GM12878 (cell line): ENCODE results near the gene TTC23. TPM values are rescaled to one million over a fixed set of nuclear protein-coding genes. Genes with fewer than 3 reads are reported as not detected.

Source experiments
- IKZF1 ChIP-seq: fragments of 450-650 bp; conservative IDR thresholded peaks from 2 replicates; pipeline ENCODE4 v1.6.1; 2017; ENCODE audit warnings: antibody characterized with exemption, mild to moderate bottlenecking
- KDM1A ChIP-seq: fragments of 200-600 bp; sonication (generic); IDR thresholded peaks from 2 replicates; pipeline ENCODE4 v1.6.1; 2016; ENCODE audit warnings: borderline replicate concordance
- NFYB ChIP-seq: IDR thresholded peaks from 2 replicates; pipeline ENCODE4 v1.6.1; 2011; ENCODE audit warnings: low read depth, mild to moderate bottlenecking, low read length, improper control_type of control experiment, moderate library complexity; ENCODE audit not compliant: insufficient read depth
- NR2C2 ChIP-seq: IDR thresholded peaks from 2 replicates; pipeline ENCODE4 v1.6.1; 2011; ENCODE audit warnings: borderline replicate concordance, low read depth; ENCODE audit not compliant: control insufficient read depth, insufficient read length
- PRDM15 ChIP-seq: fragments of 450-650 bp; formaldehyde crosslinking; IDR thresholded peaks from 2 replicates; pipeline ENCODE4 v1.4.0; 2020; ENCODE audit warnings: mild to moderate bottlenecking, moderate library complexity
- SRF ChIP-seq, 2 experiments: IDR thresholded peaks; 2 replicates each; pipeline ENCODE4 v1.6.1; 2011; ENCODE audit warnings: low read depth in 2 of 2, low read length in 2 of 2, mild to moderate bottlenecking in 1 of 2, moderate library complexity in 1 of 2
- YY1 ChIP-seq: IDR thresholded peaks from 2 replicates; pipeline ENCODE4 v1.6.1; 2011; ENCODE audit warnings: low read depth, mild to moderate bottlenecking, low read length
- ZNF384 ChIP-seq: IDR thresholded peaks from 2 replicates; pipeline ENCODE4 v1.6.1; 2012; ENCODE audit warnings: low read depth, mild to moderate bottlenecking, low read length, improper control_type of control experiment, borderline replicate concordance
- polyA plus RNA-seq, 11 experiments: library from polyadenylated mRNA; depleted of rRNA in 4 of 11; unstranded in 6 of 11; stranded (reverse) in 5 of 11; fragments of >200 nt; fragmentation: Nextera tagmentation in 4 of 11; fragmentation: Illumina TruSeq in 1 of 11; extraction: Ambion mirVana in 4 of 11; extraction: Trizol in 1 of 11; gene quantifications; 1 replicate in 1 of 11; 2 replicates in 10 of 11; pipeline versions ENCODE4 v1.2.1 to v1.2.3, GENCODE V29; 2011 to 2016; ENCODE audit warnings: inconsistent platforms in 2 of 11, missing spikeins in 2 of 11, low read depth in 1 of 11
- total RNA-seq, 4 experiments: library from RNA; depleted of rRNA in 3 of 4; stranded (reverse); fragments of >200 nt in 3 of 4; fragmentation: Illumina TruSeq in 1 of 4; extraction: Trizol in 1 of 4; gene quantifications; 2 replicates each; pipeline versions ENCODE4 v1.2.1 to v1.2.3, GENCODE V29; 2013 to 2021
- TF ChIP-seq, protein P1 (sequence below): fragments of 450-650 bp; IDR thresholded peaks from 2 replicates; pipeline ENCODE4 v1.6.1; 2017; ENCODE audit warnings: mild to moderate bottlenecking, moderate library complexity

The TTC23 gene
- total and polyA plus RNA-seq, 10 of the 15 experiments (the other 5 are each of a cell fraction or from before 2014, with no cell fraction given), result 1.2 to 9.0 (median 6.5) TPM

DNA sequence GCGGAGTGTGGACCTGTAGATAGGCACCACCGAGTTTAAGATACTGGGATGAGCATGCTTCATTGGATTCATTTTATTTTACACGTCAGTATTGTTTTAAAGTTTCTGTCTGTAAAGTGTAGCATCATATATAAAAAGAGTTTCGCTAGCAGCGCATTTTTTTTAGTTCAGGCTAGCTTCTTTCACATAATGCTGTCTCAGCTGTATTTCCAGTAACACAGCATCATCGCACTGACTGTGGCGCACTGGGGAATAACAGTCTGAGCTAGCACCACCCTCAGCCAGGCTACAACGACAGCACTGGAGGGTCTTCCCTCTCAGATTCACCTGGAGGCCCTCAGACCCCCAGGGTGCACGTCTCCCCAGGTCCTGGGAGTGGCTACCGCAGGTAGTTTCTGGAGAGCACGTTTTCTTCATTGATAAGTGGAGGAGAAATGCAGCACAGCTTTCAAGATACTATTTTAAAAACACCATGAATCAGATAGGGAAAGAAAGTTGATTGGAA lies 115.0 kb downstream of the TTC23 start (continued):
- TF ChIP-seq, protein P1, sequence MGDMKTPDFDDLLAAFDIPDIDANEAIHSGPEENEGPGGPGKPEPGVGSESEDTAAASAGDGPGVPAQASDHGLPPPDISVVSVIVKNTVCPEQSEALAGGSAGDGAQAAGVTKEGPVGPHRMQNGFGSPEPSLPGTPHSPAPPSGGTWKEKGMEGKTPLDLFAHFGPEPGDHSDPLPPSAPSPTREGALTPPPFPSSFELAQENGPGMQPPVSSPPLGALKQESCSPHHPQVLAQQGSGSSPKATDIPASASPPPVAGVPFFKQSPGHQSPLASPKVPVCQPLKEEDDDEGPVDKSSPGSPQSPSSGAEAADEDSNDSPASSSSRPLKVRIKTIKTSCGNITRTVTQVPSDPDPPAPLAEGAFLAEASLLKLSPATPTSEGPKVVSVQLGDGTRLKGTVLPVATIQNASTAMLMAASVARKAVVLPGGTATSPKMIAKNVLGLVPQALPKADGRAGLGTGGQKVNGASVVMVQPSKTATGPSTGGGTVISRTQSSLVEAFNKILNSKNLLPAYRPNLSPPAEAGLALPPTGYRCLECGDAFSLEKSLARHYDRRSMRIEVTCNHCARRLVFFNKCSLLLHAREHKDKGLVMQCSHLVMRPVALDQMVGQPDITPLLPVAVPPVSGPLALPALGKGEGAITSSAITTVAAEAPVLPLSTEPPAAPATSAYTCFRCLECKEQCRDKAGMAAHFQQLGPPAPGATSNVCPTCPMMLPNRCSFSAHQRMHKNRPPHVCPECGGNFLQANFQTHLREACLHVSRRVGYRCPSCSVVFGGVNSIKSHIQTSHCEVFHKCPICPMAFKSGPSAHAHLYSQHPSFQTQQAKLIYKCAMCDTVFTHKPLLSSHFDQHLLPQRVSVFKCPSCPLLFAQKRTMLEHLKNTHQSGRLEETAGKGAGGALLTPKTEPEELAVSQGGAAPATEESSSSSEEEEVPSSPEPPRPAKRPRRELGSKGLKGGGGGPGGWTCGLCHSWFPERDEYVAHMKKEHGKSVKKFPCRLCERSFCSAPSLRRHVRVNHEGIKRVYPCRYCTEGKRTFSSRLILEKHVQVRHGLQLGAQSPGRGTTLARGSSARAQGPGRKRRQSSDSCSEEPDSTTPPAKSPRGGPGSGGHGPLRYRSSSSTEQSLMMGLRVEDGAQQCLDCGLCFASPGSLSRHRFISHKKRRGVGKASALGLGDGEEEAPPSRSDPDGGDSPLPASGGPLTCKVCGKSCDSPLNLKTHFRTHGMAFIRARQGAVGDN, result no peak
- no peak for TF ChIP-seq KDM1A
- TF ChIP-seq IKZF1, result no peak
- TF ChIP-seq YY1, result no peak
- TF ChIP-seq NR2C2, result no peak
- TF ChIP-seq SRF (IDR thresholded peaks at IDR 0.05; ENCODE audit: low read depth in 2 of 2, low read length in 2 of 2), result no peak
- no peak for TF ChIP-seq ZNF384
- TF ChIP-seq PRDM15 (CRISPR knock-in tag), result no peak
- TF ChIP-seq NFYB, result no peak
